ENCODE measurements around the gene BTBD17.

- no peak for TF ChIP-seq POLR2AphosphoS5 (IDR thresholded peaks at IDR 0.05)
- no peak for TF ChIP-seq POLR2A (IDR thresholded peaks at IDR 0.05)
Observed at GRCh38 chr17:74391771-74392170, 30.1 kb upstream of the BTBD17 start.

Data from suprapubic skin (tissue), 4 donors.